Upper lobe of right lung (tissue), 1 donor: ENCODE measurements around the gene HCRTR1. TPM values are rescaled to one million over a fixed set of nuclear protein-coding genes. Genes with fewer than 3 reads are reported as not detected.

Source experiments
- ATAC-seq: fragments of 200-7000 bp; cut with Tn5 transposase; one replicate; pipeline ENCODE4 v1.9.1; 2020; ENCODE audit warnings: mild to moderate bottlenecking, moderate library complexity
- DNase-seq: peaks from one replicate; pipeline ENCODE4 v3.0.0-alpha.2; 2020
- H3K27ac ChIP-seq: fragments of 200-600 bp; one replicate; pipeline ENCODE4 v1.8.0; 2022
- H3K27me3 ChIP-seq: fragments of 200-600 bp; one replicate; pipeline ENCODE4 v1.8.0; 2022; ENCODE audit warnings: mild to moderate bottlenecking
- H3K36me3 ChIP-seq: fragments of 200-600 bp; one replicate; pipeline ENCODE4 v1.8.0; 2022
- H3K4me1 ChIP-seq: fragments of 200-600 bp; one replicate; pipeline ENCODE4 v1.8.0; 2022
- H3K4me3 ChIP-seq: fragments of 200-600 bp; one replicate; pipeline ENCODE4 v1.8.0; 2022; ENCODE audit warnings: mild to moderate bottlenecking
- H3K9me3 ChIP-seq: fragments of 200-600 bp; one replicate; pipeline ENCODE4 v1.8.0; 2022
- CTCF ChIP-seq: fragments of 200-600 bp; IDR thresholded peaks from one replicate; pipeline ENCODE4 v1.8.0; 2022; ENCODE audit warnings: antibody characterized with exemption
- intact Hi-C: fragments of 100-400 bp; cut with DNase I; formaldehyde crosslinking; loops from one replicate; pipeline ENCODE4 v1.11.0; 2022
- total RNA-seq: library from RNA; stranded (reverse); fragmentation: NEBNext Ultra II Directional; extraction: Animal tissue kit (Norgen Biotek cat#: 25700); gene quantifications from one replicate; pipeline ENCODE4 v1.2.1, GENCODE V29; 2021
- donor health status: DM: no; HTN: yes; CAD: no; lungs with severe emphysema.

Gene HCRTR1
- total RNA-seq, 1 donor from 2014 or later: not detected

- no peaks in the 10 kb centered on the region for H3K27me3 ChIP-seq
- no peaks in the 10 kb centered on the region for H3K9me3 ChIP-seq
- DNase-seq (no peak), ATAC-seq (no peak)
- intact Hi-C loops: no loop called here
- H3K36me3 ChIP-seq: no peaks in the 10 kb centered on the region
- no peak overlapping the region for H3K4me3 ChIP-seq
- no peak for TF ChIP-seq CTCF
- H3K27ac ChIP-seq: no peak overlapping the region
- H3K4me1 ChIP-seq: no peaks in the 10 kb centered on the region
These were observed 37.6 kb downstream of the HCRTR1 start for GRCh38 chr1:31655104-31655503.

DNA sequence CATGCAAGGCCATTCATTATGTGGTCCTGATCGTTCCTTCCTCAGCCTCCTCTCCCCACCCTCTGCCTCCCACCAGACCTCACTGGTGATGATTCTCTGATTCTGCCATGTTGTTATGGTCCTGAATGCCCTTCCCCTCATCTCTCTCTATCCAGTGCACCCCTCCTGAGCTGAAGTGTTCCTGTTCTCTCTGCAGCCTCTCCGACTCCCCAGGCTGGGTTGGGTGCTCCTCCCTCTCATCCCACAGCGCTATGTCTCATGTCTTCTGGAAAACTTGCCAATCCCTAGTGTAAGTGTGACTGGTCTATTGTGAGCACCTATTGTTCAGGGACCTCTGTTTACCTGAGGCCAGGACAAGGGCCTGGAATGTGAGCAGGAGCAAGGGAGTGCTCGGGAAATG is 38.3 kb downstream of the HCRTR1 start:
- no peak for ATAC-seq
- Histone ChIP-seq H3K27me3 (no peaks in the 10 kb centered on the region), H3K4me1 (no peaks in the 10 kb centered on the region), H3K9me3 (no peaks in the 10 kb centered on the region), H3K4me3 (no peak overlapping the region), H3K27ac (no peak overlapping the region), H3K36me3 (no peaks in the 10 kb centered on the region)
- no peak for DNase-seq
- intact Hi-C loops: no loop called here
- no peak for TF ChIP-seq CTCF

DNA sequence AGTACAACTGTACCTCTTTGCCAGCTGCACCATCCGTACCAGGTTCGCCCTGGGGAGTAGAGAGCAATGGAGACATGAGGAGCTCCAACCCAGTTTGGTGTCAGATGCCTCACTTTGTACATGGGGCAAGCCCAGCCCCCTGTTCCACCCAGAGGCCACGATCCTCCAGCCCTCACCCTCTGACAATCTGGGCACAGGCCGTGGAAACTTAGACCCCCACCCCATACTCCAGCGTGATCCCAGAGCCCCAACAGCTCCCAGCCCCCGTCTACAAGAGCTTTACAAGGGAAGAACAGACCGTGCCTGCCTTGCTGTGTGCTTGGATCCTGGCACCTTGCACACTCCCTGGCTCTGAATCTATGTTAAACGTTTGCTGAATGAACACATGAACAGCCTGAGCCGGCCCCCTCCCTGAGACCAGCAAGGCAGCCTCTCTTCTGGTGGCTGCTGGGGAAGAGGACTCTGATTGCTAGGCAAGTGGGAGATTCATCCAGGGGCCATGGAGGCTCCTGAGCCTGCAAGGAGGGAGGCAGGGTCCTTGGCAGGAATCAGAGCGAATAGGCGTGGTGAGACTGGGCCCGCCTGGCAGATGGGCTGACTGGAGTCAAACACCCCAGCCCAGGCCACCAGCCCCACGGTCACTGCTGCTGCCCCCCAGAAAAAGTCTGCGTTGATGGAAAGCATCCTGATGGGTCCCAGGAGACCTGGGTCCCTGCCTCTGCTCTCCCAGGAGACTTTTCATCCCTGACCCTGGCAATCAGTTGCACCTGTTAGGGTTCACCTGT is 39.7 kb downstream of the HCRTR1 start:
- no peaks in the 10 kb centered on the region for H3K36me3 ChIP-seq
- DNase-seq (peak; percentile 52), ATAC-seq (no peak)
- H3K9me3 ChIP-seq: no peaks in the 10 kb centered on the region
- intact Hi-C loops: no loop called here
- no peaks in the 10 kb centered on the region for H3K4me1 ChIP-seq
- TF ChIP-seq CTCF: no peak
- H3K27ac ChIP-seq: no peak overlapping the region
- H3K4me3 ChIP-seq: no peak overlapping the region
- H3K27me3 ChIP-seq: no peaks in the 10 kb centered on the region

- Histone ChIP-seq H3K9me3 (no peaks in the 10 kb centered on the region), H3K4me1 (no peaks in the 10 kb centered on the region), H3K27ac (no peak overlapping the region), H3K4me3 (no peak overlapping the region), H3K36me3 (no peaks in the 10 kb centered on the region), H3K27me3 (no peaks in the 10 kb centered on the region)
- no peak for ATAC-seq
- intact Hi-C loops: no loop called here
- DNase-seq: no peak
- no peak for TF ChIP-seq CTCF
These were observed 40.6 kb downstream of the HCRTR1 start for GRCh38 chr1:31657972-31658510.

DNA sequence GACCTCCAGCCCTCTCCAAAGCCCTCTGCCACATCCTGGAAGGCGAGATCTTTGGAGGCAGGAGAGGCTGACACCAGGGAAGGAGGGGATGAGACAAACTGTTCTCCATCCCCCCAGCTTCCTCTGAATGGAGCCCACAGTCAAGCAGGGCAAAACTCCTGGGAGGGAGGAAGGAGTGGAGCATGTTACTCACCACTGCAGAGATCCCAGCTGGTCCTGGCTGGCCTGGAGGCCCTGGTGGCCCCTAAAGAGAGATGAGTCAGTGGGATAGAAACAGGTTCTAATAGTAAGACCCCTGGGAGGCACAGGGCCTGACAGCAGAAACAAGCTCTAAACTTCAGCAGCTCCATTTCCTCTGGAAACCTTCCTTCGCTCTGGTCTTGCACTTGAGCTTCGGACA is 41.2 kb downstream of the HCRTR1 start:
- no peak for TF ChIP-seq CTCF
- Histone ChIP-seq H3K27me3 (no peaks in the 10 kb centered on the region), H3K9me3 (no peaks in the 10 kb centered on the region), H3K36me3 (no peaks in the 10 kb centered on the region), H3K27ac (no peak overlapping the region), H3K4me1 (no peaks in the 10 kb centered on the region), H3K4me3 (no peak overlapping the region)
- intact Hi-C loops: no loop called here
- no peak for DNase-seq
- ATAC-seq: no peak
